Measurements from ENCODE around the gene FXR2. TPM values are rescaled to one million over a fixed set of nuclear protein-coding genes. Genes with fewer than 3 reads are reported as not detected.

Gene FXR2
- total and polyA plus RNA-seq, 10 of the 15 experiments (the other 5 are each of a cell fraction or from before 2014, with no cell fraction given), result 1.6 to 33.3 (median 22.0) TPM

DNA sequence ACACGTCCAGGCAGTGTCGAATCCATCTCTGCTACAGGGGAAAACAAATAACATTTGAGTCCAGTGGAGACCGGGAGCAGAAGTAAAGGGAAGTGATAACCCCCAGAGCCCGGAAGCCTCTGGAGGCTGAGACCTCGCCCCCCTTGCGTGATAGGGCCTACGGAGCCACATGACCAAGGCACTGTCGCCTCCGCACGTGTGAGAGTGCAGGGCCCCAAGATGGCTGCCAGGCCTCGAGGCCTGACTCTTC is 42.4 kb downstream of the FXR2 start (continued):
- TF ChIP-seq, protein P1, sequence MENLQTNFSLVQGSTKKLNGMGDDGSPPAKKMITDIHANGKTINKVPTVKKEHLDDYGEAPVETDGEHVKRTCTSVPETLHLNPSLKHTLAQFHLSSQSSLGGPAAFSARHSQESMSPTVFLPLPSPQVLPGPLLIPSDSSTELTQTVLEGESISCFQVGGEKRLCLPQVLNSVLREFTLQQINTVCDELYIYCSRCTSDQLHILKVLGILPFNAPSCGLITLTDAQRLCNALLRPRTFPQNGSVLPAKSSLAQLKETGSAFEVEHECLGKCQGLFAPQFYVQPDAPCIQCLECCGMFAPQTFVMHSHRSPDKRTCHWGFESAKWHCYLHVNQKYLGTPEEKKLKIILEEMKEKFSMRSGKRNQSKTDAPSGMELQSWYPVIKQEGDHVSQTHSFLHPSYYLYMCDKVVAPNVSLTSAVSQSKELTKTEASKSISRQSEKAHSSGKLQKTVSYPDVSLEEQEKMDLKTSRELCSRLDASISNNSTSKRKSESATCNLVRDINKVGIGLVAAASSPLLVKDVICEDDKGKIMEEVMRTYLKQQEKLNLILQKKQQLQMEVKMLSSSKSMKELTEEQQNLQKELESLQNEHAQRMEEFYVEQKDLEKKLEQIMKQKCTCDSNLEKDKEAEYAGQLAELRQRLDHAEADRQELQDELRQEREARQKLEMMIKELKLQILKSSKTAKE (IDR thresholded peaks at IDR 0.05; ENCODE audit: low read depth, poor library complexity, severe bottlenecking), result no peak
- TF ChIP-seq CBX5 (IDR thresholded peaks at IDR 0.05; ENCODE audit: low read depth) (no peak), MYC (IDR thresholded peaks at IDR 0.05; ENCODE audit: insufficient read depth, insufficient read length, insufficient replicate concordance, low read length, severe bottlenecking) (peak; percentile 95), RELA (IDR thresholded peaks at IDR 0.05; ENCODE audit: borderline replicate concordance, partially characterized antibody) (peak; percentile 77), PAX5 (IDR thresholded peaks at IDR 0.05; ENCODE audit: borderline replicate concordance, low read depth, low read length) (0 out of 2 replicates have a peak, but pooled peaks have one; percentile 32), HDAC6 (IDR thresholded peaks at IDR 0.05; ENCODE audit: unreplicated experiment) (no peak), RB1 (IDR thresholded peaks at IDR 0.05; ENCODE audit: borderline replicate concordance) (no peak), ZNF384 (IDR thresholded peaks at IDR 0.05; ENCODE audit: borderline replicate concordance, low read depth, low read length) (no peak), ZNF274 (IDR thresholded peaks at IDR 0.05; ENCODE audit: insufficient read depth, insufficient read length) (no peak), RCOR1 (conservative IDR thresholded peaks at IDR 0.05; ENCODE audit: low read depth, low read length) (0 out of 2 replicates have a peak, but pooled peaks have one; percentile 52), BACH1 (IDR thresholded peaks at IDR 0.05; ENCODE audit: borderline replicate concordance) (no peak), SPI1 (IDR thresholded peaks at IDR 0.05; ENCODE audit: borderline replicate concordance, insufficient read depth, low read depth, low read length) (peak; percentile 87), STAT3 (IDR thresholded peaks at IDR 0.05; ENCODE audit: low read depth, low read length) (no peak), TCF3 (IDR thresholded peaks at IDR 0.05; ENCODE audit: borderline replicate concordance, insufficient read depth, low read depth, low read length) (no peak), CREM (IDR thresholded peaks at IDR 0.05; ENCODE audit: low read depth) (no peak), RUNX3 (IDR thresholded peaks at IDR 0.05; ENCODE audit: low read length) (no peak), RAD51 (IDR thresholded peaks at IDR 0.05) (peak; percentile 97), FOXK2 (IDR thresholded peaks at IDR 0.05) (0 out of 2 replicates have a peak, but pooled peaks have one; percentile 7), HCFC1 (IDR thresholded peaks at IDR 0.05; ENCODE audit: low read length) (no peak; the same call in none of the 2 replicates), ZBED1 (IDR thresholded peaks at IDR 0.05; ENCODE audit: borderline replicate concordance) (no peak), NFXL1 (IDR thresholded peaks at IDR 0.05; ENCODE audit: borderline replicate concordance) (no peak), IKZF2 (IDR thresholded peaks at IDR 0.05) (no peak), JUND (IDR thresholded peaks at IDR 0.05; ENCODE audit: low read depth, low read length) (no peak), ESRRA (IDR thresholded peaks at IDR 0.05; ENCODE audit: low read length) (no peak)
- TF ChIP-seq, protein P2, sequence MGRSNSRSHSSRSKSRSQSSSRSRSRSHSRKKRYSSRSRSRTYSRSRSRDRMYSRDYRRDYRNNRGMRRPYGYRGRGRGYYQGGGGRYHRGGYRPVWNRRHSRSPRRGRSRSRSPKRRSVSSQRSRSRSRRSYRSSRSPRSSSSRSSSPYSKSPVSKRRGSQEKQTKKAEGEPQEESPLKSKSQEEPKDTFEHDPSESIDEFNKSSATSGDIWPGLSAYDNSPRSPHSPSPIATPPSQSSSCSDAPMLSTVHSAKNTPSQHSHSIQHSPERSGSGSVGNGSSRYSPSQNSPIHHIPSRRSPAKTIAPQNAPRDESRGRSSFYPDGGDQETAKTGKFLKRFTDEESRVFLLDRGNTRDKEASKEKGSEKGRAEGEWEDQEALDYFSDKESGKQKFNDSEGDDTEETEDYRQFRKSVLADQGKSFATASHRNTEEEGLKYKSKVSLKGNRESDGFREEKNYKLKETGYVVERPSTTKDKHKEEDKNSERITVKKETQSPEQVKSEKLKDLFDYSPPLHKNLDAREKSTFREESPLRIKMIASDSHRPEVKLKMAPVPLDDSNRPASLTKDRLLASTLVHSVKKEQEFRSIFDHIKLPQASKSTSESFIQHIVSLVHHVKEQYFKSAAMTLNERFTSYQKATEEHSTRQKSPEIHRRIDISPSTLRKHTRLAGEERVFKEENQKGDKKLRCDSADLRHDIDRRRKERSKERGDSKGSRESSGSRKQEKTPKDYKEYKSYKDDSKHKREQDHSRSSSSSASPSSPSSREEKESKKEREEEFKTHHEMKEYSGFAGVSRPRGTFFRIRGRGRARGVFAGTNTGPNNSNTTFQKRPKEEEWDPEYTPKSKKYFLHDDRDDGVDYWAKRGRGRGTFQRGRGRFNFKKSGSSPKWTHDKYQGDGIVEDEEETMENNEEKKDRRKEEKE (IDR thresholded peaks at IDR 0.05), result no peak
- TF ChIP-seq, protein P3, sequence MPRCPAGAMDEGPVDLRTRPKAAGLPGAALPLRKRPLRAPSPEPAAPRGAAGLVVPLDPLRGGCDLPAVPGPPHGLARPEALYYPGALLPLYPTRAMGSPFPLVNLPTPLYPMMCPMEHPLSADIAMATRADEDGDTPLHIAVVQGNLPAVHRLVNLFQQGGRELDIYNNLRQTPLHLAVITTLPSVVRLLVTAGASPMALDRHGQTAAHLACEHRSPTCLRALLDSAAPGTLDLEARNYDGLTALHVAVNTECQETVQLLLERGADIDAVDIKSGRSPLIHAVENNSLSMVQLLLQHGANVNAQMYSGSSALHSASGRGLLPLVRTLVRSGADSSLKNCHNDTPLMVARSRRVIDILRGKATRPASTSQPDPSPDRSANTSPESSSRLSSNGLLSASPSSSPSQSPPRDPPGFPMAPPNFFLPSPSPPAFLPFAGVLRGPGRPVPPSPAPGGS (IDR thresholded peaks at IDR 0.05; ENCODE audit: borderline replicate concordance, insufficient read depth, low read depth, low read length, poor library complexity, severe bottlenecking), result no peak
- TF ChIP-seq, protein P4, sequence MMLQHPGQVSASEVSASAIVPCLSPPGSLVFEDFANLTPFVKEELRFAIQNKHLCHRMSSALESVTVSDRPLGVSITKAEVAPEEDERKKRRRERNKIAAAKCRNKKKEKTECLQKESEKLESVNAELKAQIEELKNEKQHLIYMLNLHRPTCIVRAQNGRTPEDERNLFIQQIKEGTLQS (IDR thresholded peaks at IDR 0.05; ENCODE audit: borderline replicate concordance, extremely low read depth, low read depth, low read length), result peak; percentile 69; the same call in 1 of the 2 replicates
